ENCODE results near the gene NSDHL.

GRCh38 chrX:152873361-152873760 is 42.5 kb downstream of the NSDHL start:
- TF ChIP-seq POLR2AphosphoS5 (IDR thresholded peaks at IDR 0.05; ENCODE audit: low read depth, low read length) (no peak), TAF1 (IDR thresholded peaks at IDR 0.05; ENCODE audit: low read depth, low read length) (no peak), POLR2A (IDR thresholded peaks at IDR 0.05; ENCODE audit: low read depth, low read length) (no peak)
